ENCODE results near the gene VCP.

Gene VCP

GRCh38 chr9:35072461-35073278 lies at the start of gene VCP:
Gene VCP, minus strand, starts transcription at chr9:35072625. Its CDS starts 272 bp downstream, at chr9:35072353.
- DNase-seq: peak; percentile 98

- peak; percentile 96 for DNase-seq
Observed at GRCh38 chr9:35116898-35117551, 44.6 kb upstream of the VCP start.

- DNase-seq: no peak
Observed at GRCh38 chr9:35116539-35116897, 44.1 kb upstream of the VCP start.

- DNase-seq: peak; percentile 97
Observed at GRCh38 chr9:35115680-35116538, 43.5 kb upstream of the VCP start, which contains the start of gene ATOSB. Gene ATOSB, minus strand, starts transcription at chr9:35115862. Its CDS starts 7,588 bp downstream, at chr9:35108274.

- peak; percentile 80 for DNase-seq
Observed at GRCh38 chr9:35114840-35115628, 42.6 kb upstream of the VCP start.

GRCh38 chr9:35114113-35114839 lies 41.9 kb upstream of the VCP start:
- DNase-seq: peak; percentile 94

- DNase-seq: peak; percentile 90
Observed at GRCh38 chr9:35112257-35113020, 40.0 kb upstream of the VCP start.

- peak; percentile 99 for DNase-seq
Observed at GRCh38 chr9:35111001-35111933, 38.8 kb upstream of the VCP start.

- DNase-seq: peak; percentile 9
Observed at GRCh38 chr9:35110327-35110761, 37.9 kb upstream of the VCP start.

GRCh38 chr9:35108946-35109575 lies 36.6 kb upstream of the VCP start:
- no peak for DNase-seq

GRCh38 chr9:35108461-35108860 lies 36.0 kb upstream of the VCP start:
- DNase-seq: no peak

GRCh38 chr9:35107297-35108290 lies 35.2 kb upstream of the VCP start:
- DNase-seq: no peak

- no peak for DNase-seq
Observed at GRCh38 chr9:35106343-35106730, 33.9 kb upstream of the VCP start.

- DNase-seq: no peak
Observed at GRCh38 chr9:35105571-35106342, 33.3 kb upstream of the VCP start.

GRCh38 chr9:35105126-35105525 lies 32.7 kb upstream of the VCP start:
- no peak for DNase-seq

GRCh38 chr9:35104586-35104985 lies 32.2 kb upstream of the VCP start:
- no peak for DNase-seq

GRCh38 chr9:35103660-35104191 lies 31.3 kb upstream of the VCP start:
- no peak for DNase-seq
